ENCODE measurements around the gene CLEC12A.

GRCh38 chr12:9980126-9980525 is 8.9 kb downstream of the CLEC12A start:
- TF ChIP-seq CTCF (IDR thresholded peaks at IDR 0.05) (no peak), POLR2A (IDR thresholded peaks at IDR 0.05) (no peak)

Measured in stomach (tissue), 4 donors.